Omental fat pad (tissue), 4 donors: ENCODE data around the gene BLVRA. TPM values are rescaled to one million over a fixed set of nuclear protein-coding genes. Genes with fewer than 3 reads are reported as not detected.
"Not testable (repeated sequence)": the region's sequence is repeated elsewhere in the genome, so short reads cannot be mapped to it uniquely, and the experiment has no call there.

Source experiments
- ATAC-seq: fragments of 150-250 bp; one replicate; pipeline ENCODE4 v1.9.1; 2016; ENCODE audit warnings: mild to moderate bottlenecking, moderate library complexity; ENCODE audit not compliant: low FRiP score
- DNase-seq: peaks from one replicate; pipeline ENCODE4 v3.0.0-alpha.2; 2019; ENCODE audit warnings: low spot score
- total RNA-seq, 4 donors: library from RNA; depleted of rRNA; stranded (reverse); fragments of >200 nt; gene quantifications; one replicate each; pipeline ENCODE4 v1.1.0, GENCODE V29; 2016
- TF ChIP-seq, protein P1 (sequence below), 3 donors: fragments of 450-650 bp; IDR thresholded peaks; one replicate each; pipeline ENCODE4 v1.5.1; 2016 to 2017; ENCODE audit warnings: antibody characterized with exemption in 3 of 3, mild to moderate bottlenecking in 3 of 3, moderate library complexity in 2 of 3

Gene BLVRA
- total RNA-seq, 4 donors from 2014 or later: 36.3 to 75.3 (median 58.8) TPM

- TF ChIP-seq, protein P1, sequence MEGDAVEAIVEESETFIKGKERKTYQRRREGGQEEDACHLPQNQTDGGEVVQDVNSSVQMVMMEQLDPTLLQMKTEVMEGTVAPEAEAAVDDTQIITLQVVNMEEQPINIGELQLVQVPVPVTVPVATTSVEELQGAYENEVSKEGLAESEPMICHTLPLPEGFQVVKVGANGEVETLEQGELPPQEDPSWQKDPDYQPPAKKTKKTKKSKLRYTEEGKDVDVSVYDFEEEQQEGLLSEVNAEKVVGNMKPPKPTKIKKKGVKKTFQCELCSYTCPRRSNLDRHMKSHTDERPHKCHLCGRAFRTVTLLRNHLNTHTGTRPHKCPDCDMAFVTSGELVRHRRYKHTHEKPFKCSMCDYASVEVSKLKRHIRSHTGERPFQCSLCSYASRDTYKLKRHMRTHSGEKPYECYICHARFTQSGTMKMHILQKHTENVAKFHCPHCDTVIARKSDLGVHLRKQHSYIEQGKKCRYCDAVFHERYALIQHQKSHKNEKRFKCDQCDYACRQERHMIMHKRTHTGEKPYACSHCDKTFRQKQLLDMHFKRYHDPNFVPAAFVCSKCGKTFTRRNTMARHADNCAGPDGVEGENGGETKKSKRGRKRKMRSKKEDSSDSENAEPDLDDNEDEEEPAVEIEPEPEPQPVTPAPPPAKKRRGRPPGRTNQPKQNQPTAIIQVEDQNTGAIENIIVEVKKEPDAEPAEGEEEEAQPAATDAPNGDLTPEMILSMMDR (IDR thresholded peaks at IDR 0.05): no peak
- ATAC-seq (no peak), DNase-seq (no peak)
Observed at GRCh38 chr7:43726466-43726865, 32.0 kb upstream of the BLVRA start.

DNA sequence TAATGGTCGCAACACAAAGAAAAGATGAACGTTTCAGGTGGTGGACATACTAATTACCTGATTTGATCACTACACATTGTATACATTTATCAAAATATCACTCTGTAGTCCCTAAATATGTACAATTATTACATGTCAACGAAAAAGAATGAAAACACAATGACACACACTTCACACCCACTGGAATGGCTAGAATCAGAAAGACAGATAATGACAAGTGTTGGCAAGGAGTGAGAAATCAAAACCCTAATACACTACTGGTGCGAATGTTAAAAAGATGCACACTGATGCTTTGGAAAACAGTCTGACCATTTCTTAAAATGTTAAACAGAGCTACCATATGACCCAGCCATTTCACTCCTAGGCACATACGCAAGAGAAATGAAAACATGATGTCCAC, 31.5 kb upstream of the BLVRA start:
- ATAC-seq (no peak), DNase-seq (no peak)
- TF ChIP-seq, protein P1 (IDR thresholded peaks at IDR 0.05): no peak

DNA sequence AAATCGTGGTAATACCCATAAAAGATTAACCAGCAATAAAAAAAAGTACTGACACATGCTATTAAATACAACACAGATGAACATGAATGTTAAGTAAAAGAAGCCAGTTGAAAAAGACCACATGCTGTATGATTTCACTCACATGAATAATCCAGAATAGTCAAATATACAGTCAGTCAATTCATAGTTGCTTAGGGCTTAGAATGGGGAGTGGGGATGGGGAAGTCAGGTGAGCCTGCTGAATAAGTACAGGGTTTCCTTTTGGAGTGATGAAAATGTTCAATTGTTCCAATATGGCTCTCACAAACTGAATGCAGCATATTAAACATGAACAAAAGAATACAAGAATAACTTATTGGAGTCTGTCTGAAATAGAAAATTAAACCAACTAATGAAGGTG, 31.0 kb upstream of the BLVRA start:
- TF ChIP-seq, protein P1 (IDR thresholded peaks at IDR 0.05): no peak
- ATAC-seq (no peak), DNase-seq (no peak)

GRCh38 chr7:43729214-43729923, 29.1 kb upstream of the BLVRA start, which contains the start of gene COA1:
TSS of gene COA1 (minus strand) at chr7:43729523. CDS start at chr7:43648614, 80,909 bp downstream.
- TF ChIP-seq, protein P1 (IDR thresholded peaks at IDR 0.05): no peak
- ATAC-seq (peak; percentile 100), DNase-seq (peak; percentile 50)

DNA sequence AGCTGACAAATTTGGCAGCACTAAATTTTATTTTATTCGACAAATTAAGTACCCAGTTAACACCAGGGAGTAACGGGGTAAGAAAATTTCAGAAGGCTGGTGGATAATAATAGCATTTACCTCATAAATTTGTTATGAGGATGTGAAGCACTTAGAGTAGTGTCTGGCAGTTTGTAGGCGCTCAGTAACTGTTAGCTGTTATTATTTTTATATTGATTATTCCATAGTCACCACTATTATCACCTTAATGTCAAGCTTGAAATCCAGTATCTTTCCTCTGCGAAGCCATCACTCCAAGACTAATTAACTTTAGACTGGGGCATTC, 28.6 kb upstream of the BLVRA start:
- ATAC-seq (no peak), DNase-seq (no peak)
- TF ChIP-seq, protein P1 (IDR thresholded peaks at IDR 0.05): no peak

DNA sequence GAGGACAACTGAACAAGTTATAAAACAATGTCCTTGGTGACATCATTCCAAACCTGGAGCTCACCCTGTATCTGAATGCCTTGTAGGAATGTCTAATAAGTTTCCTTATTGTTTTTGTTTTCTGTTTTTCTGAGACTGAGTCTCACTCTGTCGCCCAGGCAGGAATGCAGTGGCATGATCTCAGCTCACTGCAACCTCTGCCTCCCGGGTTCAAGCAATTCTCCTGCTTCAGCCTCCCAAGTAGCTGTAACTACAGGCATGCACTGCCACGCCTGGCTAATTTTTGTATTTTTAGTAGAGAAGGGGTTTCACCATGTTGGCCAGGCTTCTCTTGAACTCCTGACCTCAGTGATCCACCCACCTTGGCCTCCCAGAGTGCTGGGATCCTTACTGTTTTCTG, 27.0 kb upstream of the BLVRA start:
- not testable (repeated sequence) for ATAC-seq, DNase-seq

DNA sequence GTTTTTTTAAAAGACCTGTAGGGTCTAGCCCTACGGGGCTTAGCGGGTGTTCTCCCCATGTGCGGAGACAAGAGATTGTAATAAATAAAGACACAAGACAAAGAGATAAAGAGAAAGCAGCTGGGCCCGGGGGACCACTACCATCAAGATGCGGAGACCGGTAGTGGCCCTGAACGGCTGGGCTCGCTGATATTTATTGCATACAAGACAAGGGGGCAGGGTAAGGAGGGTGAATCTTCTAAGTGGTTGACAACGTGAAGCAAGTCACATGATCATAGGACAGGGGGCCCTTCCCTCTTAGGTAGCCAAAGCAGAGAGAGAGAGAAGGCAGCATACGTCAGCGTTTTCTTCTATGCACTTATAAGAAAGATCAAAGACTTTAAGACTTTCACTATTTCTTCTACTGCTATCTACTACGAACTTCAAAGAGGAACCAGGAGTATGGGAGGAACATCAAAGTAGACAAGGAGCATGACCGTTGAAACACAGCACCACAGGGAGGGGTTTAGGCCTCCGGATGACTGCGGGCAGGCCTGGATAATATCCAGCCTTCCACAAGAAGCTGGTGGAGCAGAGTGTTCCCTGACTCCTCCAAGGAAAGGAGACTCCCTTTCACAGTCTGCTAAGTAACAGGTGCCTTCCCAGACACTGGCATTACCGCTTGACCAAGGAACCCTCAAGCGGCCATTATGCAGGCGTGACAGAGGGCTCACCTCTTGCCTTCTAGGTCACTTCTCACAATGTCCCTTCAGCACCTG, 23.7 kb upstream of the BLVRA start:
- not testable (repeated sequence) for ATAC-seq

DNA sequence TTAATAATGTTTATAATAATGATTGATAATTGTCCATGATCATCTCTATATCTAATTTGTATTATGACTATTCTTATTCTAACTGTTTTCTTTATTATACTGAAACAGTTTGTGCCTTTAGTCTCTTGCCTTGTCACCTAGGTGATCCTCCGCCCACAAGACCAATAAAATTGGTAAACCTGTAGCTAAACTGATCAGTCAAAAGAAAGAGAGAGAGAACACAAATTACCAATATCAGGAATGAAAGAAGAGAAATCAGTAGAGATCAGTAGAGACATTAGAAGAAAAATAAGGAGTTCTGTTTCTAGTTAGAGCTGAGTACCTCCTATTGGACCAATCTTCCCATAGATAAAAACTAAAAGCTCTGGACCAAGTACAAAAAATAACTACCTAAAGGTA, 23.1 kb upstream of the BLVRA start:
- no peak for ATAC-seq
- no peak for DNase-seq
- TF ChIP-seq, protein P1 (IDR thresholded peaks at IDR 0.05): no peak

More for the DNA sequence above, 23.7 kb upstream of the BLVRA start:
- not testable (repeated sequence) for DNase-seq
